Left lung (tissue), 10 donors: ENCODE results near the gene RALA. TPM values are rescaled to one million over a fixed set of nuclear protein-coding genes. Genes with fewer than 3 reads are reported as not detected.

Source experiments
- ATAC-seq: fragments of 200-7000 bp; cut with Tn5 transposase; one replicate; pipeline ENCODE4 v1.9.1; 2020; ENCODE audit warnings: moderate library complexity
- DNase-seq, 4 donors: peaks; one replicate each; pipeline ENCODE4 v3.0.0-alpha.2; 2013 to 2020
- H3K27ac ChIP-seq, 2 donors: fragments of 200-600 bp; sonication (generic) in 1 of 2; one replicate each; pipeline versions ENCODE4 v1.5.0 to v1.8.0; 2020 to 2021
- H3K27me3 ChIP-seq, 2 donors: fragments of 200-600 bp; sonication (generic) in 1 of 2; one replicate each; pipeline versions ENCODE4 v1.5.0 to v1.8.0; 2020 to 2021
- H3K36me3 ChIP-seq, 2 donors: fragments of 200-600 bp; sonication (generic) in 1 of 2; one replicate each; pipeline versions ENCODE4 v1.5.0 to v1.8.0; 2020 to 2021
- H3K4me1 ChIP-seq, 2 donors: fragments of 200-600 bp; one replicate each; pipeline ENCODE4 v1.8.0; 2021
- H3K4me3 ChIP-seq, 2 donors: fragments of 200-600 bp; sonication (generic) in 1 of 2; one replicate each; pipeline versions ENCODE4 v1.5.0 to v1.8.0; 2020 to 2021; ENCODE audit warnings: mild to moderate bottlenecking in 1 of 2
- H3K9me3 ChIP-seq, 2 donors: fragments of 200-600 bp; sonication (generic) in 1 of 2; one replicate each; pipeline versions ENCODE4 v1.5.0 to v1.8.0; 2020 to 2021
- intact Hi-C, 2 donors: fragments of 100-400 bp; cut with DNase I; formaldehyde crosslinking; loops; one replicate each; pipeline versions ENCODE4 v1.11.2 to v1.14.2; 2022
- polyA plus RNA-seq, 6 donors: library from polyadenylated mRNA; unstranded; fragments of 120-200 nt; gene quantifications; one replicate each; pipeline ENCODE4 v1.2.1, GENCODE V29; 2013; ENCODE audit not compliant: insufficient read length in 6 of 6
- total RNA-seq, 2 donors: library from RNA; stranded (reverse); fragmentation: NEBNext Ultra II Directional; extraction: Animal tissue kit (Norgen Biotek cat#: 25700); gene quantifications; one replicate each; pipeline ENCODE4 v1.2.1, GENCODE V29; 2021
- TF ChIP-seq, protein P1 (sequence below), 2 donors: fragments of 200-600 bp; sonication (generic) in 1 of 2; IDR thresholded peaks; one replicate each; pipeline versions ENCODE4 v1.5.0 to v1.8.0; 2021; ENCODE audit warnings: antibody characterized with exemption in 2 of 2
- donor health status: DM: no; HTN: yes; CAD: no.
- donor health status: DM: no; HTN: no; CAD: no.

Gene RALA
- total and polyA plus RNA-seq, 8 donors, result 45.8 to 114 (median 91.5) TPM

DNA sequence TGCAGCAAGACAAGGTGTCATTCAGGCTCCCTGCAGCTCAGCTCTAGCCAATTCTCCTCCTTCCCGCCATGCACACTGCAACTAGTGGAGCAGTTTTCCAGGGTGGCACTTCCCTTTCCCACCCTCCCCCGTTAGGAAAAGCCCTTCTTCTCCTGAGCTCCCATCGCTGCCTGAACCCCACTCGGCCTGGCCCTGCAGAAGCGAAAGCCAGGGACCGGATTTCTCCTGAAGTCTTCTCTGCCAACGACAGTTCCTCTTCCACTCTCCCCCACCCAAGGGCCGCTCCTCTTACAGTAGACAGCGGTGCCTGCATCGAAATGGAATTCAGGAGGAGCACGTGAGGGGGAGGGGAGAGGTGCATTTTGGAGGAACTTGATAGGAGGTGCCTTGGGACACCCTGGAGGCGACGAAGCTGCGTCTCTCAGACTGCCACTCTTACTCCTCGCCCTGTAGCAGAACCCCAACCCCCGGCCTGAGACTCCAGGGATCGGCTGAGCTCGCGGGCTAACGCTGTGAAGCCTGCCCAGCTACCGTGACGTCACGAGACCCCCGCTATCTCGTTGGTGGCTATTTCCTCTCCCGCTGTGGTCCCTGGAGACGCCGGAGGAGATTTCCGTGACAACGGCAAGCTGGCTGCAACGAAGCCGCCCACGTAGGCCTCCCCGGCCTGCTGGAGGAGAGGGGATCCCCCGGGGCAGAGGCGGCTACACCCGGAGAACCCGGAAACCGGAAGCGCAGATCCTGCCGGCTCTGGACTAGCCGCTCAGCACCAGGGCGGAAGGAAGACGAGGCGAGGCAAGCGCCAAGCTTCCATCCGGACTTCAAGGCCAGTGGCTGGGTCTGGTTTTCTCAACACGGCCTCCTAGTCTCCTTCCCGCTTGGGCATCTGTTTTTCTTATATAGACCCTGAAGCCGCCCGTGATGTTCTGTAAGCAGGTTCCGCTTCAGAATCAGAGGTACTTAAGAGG lies 109.7 kb downstream of the RALA start:
- Histone ChIP-seq H3K36me3 (no peaks in the 10 kb centered on the region), H3K4me3 (peak overlapping the region; percentile 35 to 53), H3K4me1 (peaks cover 12 to 35% of the 10 kb centered on the region in 2 donors), H3K27ac (peak overlapping the region; percentile 67 to 88), H3K27me3 (no peaks in the 10 kb centered on the region), H3K9me3 (no peaks in the 10 kb centered on the region)
- peak; percentile 96 for ATAC-seq
- peak; percentile 94 to 97 (median 96) for DNase-seq
- TF ChIP-seq, protein P1, sequence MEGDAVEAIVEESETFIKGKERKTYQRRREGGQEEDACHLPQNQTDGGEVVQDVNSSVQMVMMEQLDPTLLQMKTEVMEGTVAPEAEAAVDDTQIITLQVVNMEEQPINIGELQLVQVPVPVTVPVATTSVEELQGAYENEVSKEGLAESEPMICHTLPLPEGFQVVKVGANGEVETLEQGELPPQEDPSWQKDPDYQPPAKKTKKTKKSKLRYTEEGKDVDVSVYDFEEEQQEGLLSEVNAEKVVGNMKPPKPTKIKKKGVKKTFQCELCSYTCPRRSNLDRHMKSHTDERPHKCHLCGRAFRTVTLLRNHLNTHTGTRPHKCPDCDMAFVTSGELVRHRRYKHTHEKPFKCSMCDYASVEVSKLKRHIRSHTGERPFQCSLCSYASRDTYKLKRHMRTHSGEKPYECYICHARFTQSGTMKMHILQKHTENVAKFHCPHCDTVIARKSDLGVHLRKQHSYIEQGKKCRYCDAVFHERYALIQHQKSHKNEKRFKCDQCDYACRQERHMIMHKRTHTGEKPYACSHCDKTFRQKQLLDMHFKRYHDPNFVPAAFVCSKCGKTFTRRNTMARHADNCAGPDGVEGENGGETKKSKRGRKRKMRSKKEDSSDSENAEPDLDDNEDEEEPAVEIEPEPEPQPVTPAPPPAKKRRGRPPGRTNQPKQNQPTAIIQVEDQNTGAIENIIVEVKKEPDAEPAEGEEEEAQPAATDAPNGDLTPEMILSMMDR (IDR thresholded peaks at IDR 0.05), result no peak
- intact Hi-C loops, result no loop called here

DNA sequence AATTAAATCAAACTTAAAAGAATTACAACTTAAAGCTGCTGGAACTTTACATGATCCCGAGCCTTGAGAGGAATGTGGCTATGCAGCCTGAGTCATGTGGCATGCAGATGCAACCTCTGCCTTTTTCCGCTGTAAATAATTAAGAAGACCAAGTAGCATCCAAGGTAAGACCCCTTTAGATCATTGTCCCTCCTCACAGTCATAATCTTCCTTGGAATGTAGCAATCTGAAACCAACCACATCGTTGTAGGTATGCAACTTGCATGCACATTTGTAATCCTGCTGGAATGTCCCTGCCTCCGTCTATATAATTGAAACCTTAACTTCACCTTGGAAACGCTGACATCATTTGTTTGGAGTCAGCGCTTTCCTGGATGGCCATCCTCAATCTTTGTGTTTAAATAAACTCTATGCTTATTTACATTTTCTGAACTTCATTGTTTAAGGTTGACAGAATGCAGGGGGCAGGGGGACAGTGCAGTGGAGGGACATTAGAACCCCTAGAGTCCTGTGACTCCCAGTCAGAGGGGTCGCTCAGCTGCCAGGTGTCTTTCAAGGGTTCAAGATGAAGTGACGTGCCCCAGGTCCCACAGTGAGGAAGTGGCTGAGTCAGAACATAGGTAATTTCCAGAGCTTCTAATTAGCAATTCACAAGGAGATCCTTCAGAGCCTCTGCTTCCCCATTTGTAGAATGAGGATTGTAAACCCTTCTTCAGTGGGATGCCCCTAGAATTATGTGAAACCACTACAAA lies 110.7 kb downstream of the RALA start:
- DNase-seq, result no peak
- ATAC-seq, result peak; percentile 11

DNA sequence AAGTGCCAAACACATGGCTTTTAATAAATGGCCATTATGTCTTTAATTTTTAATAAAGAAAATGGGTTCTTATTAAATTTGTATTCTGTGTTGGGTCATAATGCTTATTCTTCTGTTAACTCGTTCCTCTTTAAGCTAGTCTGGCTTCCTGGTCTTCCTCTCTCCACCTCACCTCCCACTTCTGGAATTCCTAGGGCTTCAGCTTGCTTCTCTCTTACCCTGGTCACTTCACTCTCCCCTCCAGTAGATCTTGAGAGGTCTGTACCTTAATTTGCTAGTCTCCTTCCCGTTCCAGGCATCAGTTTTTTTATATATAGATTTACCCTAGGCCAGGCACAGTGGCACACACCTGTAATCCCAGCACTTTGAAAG lies 111.2 kb downstream of the RALA start:
- ATAC-seq, result no peak
- Histone ChIP-seq H3K4me3 (peak overlapping the region; percentile 35 to 53), H3K4me1 (peaks cover 12 to 35% of the 10 kb centered on the region in 2 donors), H3K27me3 (no peaks in the 10 kb centered on the region), H3K36me3 (no peaks in the 10 kb centered on the region), H3K9me3 (no peaks in the 10 kb centered on the region), H3K27ac (peak overlapping the region in 1 of 2 donors; percentile 88)
- DNase-seq, result no peak
- TF ChIP-seq, protein P1 (IDR thresholded peaks at IDR 0.05), result no peak
- intact Hi-C loops, result no loop called here

More for the DNA sequence above, 110.7 kb downstream of the RALA start:
- peaks cover 12 to 35% of the 10 kb centered on the region in 2 donors for H3K4me1 ChIP-seq
- intact Hi-C loops, result no loop called here
- no peaks in the 10 kb centered on the region for H3K9me3 ChIP-seq
- H3K36me3 ChIP-seq, result no peaks in the 10 kb centered on the region
- no peaks in the 10 kb centered on the region for H3K27me3 ChIP-seq
- TF ChIP-seq, protein P1 (IDR thresholded peaks at IDR 0.05), result no peak
- H3K4me3 ChIP-seq, result peak overlapping the region; percentile 35 to 53
- H3K27ac ChIP-seq, result peak overlapping the region; percentile 67 to 88

DNA sequence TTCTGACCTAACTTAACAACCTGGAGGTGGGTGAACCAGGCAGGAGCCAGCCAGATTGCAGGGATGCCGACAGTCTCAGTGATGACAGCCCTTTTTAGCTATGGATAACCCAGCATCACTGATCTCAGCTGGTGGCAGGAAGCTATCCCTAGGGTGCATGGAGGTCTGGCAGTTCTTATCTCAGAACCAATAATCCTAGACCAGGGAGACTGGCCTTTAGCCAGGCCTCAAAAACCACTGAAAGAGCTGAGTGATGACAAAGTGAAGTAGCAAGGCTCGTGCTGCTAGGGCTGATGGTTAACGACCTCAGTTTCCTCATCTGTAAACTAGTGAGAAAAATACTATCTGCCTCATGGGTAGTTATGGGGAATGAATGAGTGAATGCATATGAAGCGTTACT lies 112.5 kb downstream of the RALA start:
- intact Hi-C loops, result no loop called here
- H3K4me3 ChIP-seq, result no peak overlapping the region
- H3K27me3 ChIP-seq, result no peaks in the 10 kb centered on the region
- H3K9me3 ChIP-seq, result no peaks in the 10 kb centered on the region
- ATAC-seq (no peak), DNase-seq (no peak)
- H3K4me1 ChIP-seq, result peaks cover 12 to 35% of the 10 kb centered on the region in 2 donors
- no peak overlapping the region for H3K27ac ChIP-seq
- TF ChIP-seq, protein P1 (IDR thresholded peaks at IDR 0.05), result no peak
- no peaks in the 10 kb centered on the region for H3K36me3 ChIP-seq
